Brain microvascular endothelial cell (primary cell): ENCODE results near the gene CCDC107.
A peak's percentile ranks its signal among the peaks of the same experiment; 100 is the strongest.

Experiments used
- DNase-seq: peaks from one replicate; pipeline ENCODE4 v3.0.0-alpha.2; 2020
- H3K27ac ChIP-seq: fragments of 250-450 bp; sonication (Bioruptor Pico); 2 replicates; pipeline ENCODE4 v1.5.1; 2020; ENCODE audit warnings: mild to moderate bottlenecking, moderate library complexity
- H3K27me3 ChIP-seq: fragments of 250-450 bp; sonication (Bioruptor Pico); replicated peaks from 2 replicates; pipeline ENCODE4 v1.5.1; 2020; ENCODE audit warnings: mild to moderate bottlenecking
- H3K36me3 ChIP-seq: fragments of 250-450 bp; sonication (Bioruptor Pico); replicated peaks from 2 replicates; pipeline ENCODE4 v1.5.1; 2020; ENCODE audit warnings: mild to moderate bottlenecking
- H3K4me3 ChIP-seq: 2 replicates; pipeline ENCODE4 v1.5.1; 2011; ENCODE audit warnings: low read depth, mild to moderate bottlenecking, control low read depth, low read length, moderate library complexity
- CTCF ChIP-seq: IDR thresholded peaks from 2 replicates; pipeline ENCODE4 v1.5.1; 2011; ENCODE audit warnings: low read depth, mild to moderate bottlenecking, moderate library complexity, low read length, control low read depth, inconsistent platforms; ENCODE audit errors: missing control alignments
- in situ Hi-C: cut with HindIII; loops from 2 replicates; pipeline ENCODE4 v1.10.0; 2017; ENCODE audit warnings: low sequenced_read_pairs, low pct_ligation_motif_present

Gene CCDC107

GRCh38 chr9:35665471-35665818 lies 7.4 kb downstream of the CCDC107 start:
- TF ChIP-seq CTCF: no peak
- Histone ChIP-seq H3K4me3 (peak overlapping the region; percentile 66), H3K36me3 (peaks cover 3% of the 10 kb centered on the region), H3K27ac (no peak overlapping the region), H3K27me3 (no peaks in the 10 kb centered on the region)
- no peak for DNase-seq
- in situ Hi-C loops: no loop called here

- no peak for TF ChIP-seq CTCF
Measured at GRCh38 chr9:35666045-35666444, 8.0 kb downstream of the CCDC107 start.

DNA sequence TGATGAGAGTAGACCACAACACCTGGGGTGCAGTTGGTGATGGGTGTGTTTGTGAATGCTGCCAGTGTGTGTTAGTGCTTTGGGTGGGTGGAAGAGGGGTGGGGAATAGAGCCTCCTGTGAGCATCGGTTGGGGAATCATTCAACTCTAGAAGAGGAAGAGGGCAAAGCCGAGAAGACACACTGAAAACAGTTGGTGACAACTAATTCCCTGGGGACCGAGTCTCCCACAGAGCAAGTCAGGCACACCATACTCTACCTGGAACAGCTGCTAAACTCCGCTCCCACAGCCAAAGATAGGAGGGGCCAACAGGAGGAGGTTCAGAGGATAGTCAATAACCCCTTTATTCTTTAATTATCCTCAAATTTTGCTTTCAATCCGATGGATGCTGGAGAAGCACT lies 8.5 kb downstream of the CCDC107 start:
- DNase-seq: no peak
- Histone ChIP-seq H3K27ac (no peak overlapping the region), H3K27me3 (no peaks in the 10 kb centered on the region), H3K36me3 (no peaks in the 10 kb centered on the region), H3K4me3 (no peak overlapping the region)
- TF ChIP-seq CTCF: no peak
- in situ Hi-C loops: no loop called here

More at GRCh38 chr9:35666045-35666444, 8.0 kb downstream of the CCDC107 start:
- DNase-seq: peak; percentile 26
- in situ Hi-C loops: no loop called here
- no peak overlapping the region for H3K27ac ChIP-seq
- no peaks in the 10 kb centered on the region for H3K27me3 ChIP-seq
- no peak overlapping the region for H3K4me3 ChIP-seq
- no peaks in the 10 kb centered on the region for H3K36me3 ChIP-seq

DNA sequence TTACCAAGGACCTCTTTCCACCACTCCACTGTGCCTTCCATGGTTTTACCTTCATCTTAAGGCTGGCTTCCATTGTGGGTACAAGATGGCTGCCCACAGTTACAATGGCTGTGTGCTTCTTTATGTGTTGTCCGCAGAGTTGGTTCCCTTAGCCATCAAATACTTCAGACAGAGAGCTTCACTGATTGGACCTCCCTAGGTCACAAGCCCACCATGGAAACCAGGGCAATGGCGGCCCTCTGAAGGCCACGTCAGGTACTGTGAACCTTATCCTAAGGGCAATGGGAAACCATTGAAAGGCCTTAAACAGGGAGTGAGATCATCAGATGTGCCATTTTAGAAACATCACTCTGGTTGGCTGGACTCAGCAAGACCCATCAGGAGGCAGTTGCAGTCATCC lies 9.8 kb downstream of the CCDC107 start:
- no peaks in the 10 kb centered on the region for H3K27me3 ChIP-seq
- in situ Hi-C loops: no loop called here
- TF ChIP-seq CTCF: no peak

GRCh38 chr9:35669331-35670145 lies 11.4 kb downstream of the CCDC107 start:
- Histone ChIP-seq H3K27ac (no peak overlapping the region), H3K27me3 (no peaks in the 10 kb centered on the region), H3K36me3 (no peaks in the 10 kb centered on the region), H3K4me3 (no peak overlapping the region)
- TF ChIP-seq CTCF: no peak
- no peak for DNase-seq
- in situ Hi-C loops: no loop called here

More for the DNA sequence above, 9.8 kb downstream of the CCDC107 start:
- DNase-seq: no peak
- Histone ChIP-seq H3K4me3 (no peak overlapping the region), H3K36me3 (no peaks in the 10 kb centered on the region), H3K27ac (no peak overlapping the region)
